ENCODE measurements around the gene ATP1B4. TPM values are rescaled to one million over a fixed set of nuclear protein-coding genes. Genes with fewer than 3 reads are reported as not detected.

The ATP1B4 gene
- total RNA-seq, 1 donor from 2014 or later, result 0.74 TPM

DNA sequence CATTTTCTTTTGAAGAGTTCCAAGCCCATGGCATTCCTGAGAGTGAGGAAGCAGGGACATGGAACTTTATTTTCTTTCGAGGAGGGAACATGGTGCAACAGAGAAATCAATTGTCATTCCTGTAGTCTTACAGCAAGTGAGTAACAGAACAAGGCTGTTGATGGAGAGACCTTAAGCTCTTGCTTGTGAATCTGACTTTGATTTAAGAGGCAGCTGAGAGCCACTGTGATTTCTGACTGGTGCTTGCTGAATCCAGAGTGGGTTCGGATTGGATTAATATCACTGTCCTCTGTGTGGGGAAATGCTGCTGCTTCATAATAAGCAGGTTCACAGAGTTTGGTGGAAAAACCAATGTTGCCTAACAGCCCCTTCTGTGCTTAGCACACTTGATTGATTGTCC, 4.7 kb upstream of the ATP1B4 start:
- no peak overlapping the region for H3K27ac ChIP-seq
- intact Hi-C loops (cut with DNase I), result no loop called here
- no peak for TF ChIP-seq POLR2AphosphoS5 (IDR thresholded peaks at IDR 0.05; ENCODE audit: insufficient read depth in 1 of 2, low read depth in 1 of 2)
- TF ChIP-seq POLR2A (IDR thresholded peaks at IDR 0.05), result no peak
- TF ChIP-seq, protein P1, sequence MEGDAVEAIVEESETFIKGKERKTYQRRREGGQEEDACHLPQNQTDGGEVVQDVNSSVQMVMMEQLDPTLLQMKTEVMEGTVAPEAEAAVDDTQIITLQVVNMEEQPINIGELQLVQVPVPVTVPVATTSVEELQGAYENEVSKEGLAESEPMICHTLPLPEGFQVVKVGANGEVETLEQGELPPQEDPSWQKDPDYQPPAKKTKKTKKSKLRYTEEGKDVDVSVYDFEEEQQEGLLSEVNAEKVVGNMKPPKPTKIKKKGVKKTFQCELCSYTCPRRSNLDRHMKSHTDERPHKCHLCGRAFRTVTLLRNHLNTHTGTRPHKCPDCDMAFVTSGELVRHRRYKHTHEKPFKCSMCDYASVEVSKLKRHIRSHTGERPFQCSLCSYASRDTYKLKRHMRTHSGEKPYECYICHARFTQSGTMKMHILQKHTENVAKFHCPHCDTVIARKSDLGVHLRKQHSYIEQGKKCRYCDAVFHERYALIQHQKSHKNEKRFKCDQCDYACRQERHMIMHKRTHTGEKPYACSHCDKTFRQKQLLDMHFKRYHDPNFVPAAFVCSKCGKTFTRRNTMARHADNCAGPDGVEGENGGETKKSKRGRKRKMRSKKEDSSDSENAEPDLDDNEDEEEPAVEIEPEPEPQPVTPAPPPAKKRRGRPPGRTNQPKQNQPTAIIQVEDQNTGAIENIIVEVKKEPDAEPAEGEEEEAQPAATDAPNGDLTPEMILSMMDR (IDR thresholded peaks at IDR 0.05), result no peak
- no peaks in the 10 kb centered on the region for H3K4me1 ChIP-seq
- no peaks in the 10 kb centered on the region for H3K36me3 ChIP-seq
- no peak for DNase-seq (ENCODE audit: extremely low spot score in 2 of 2)
- H3K9me3 ChIP-seq, result no peaks in the 10 kb centered on the region
- H3K27me3 ChIP-seq, result no peaks in the 10 kb centered on the region
- no peak overlapping the region for H3K4me3 ChIP-seq

DNA sequence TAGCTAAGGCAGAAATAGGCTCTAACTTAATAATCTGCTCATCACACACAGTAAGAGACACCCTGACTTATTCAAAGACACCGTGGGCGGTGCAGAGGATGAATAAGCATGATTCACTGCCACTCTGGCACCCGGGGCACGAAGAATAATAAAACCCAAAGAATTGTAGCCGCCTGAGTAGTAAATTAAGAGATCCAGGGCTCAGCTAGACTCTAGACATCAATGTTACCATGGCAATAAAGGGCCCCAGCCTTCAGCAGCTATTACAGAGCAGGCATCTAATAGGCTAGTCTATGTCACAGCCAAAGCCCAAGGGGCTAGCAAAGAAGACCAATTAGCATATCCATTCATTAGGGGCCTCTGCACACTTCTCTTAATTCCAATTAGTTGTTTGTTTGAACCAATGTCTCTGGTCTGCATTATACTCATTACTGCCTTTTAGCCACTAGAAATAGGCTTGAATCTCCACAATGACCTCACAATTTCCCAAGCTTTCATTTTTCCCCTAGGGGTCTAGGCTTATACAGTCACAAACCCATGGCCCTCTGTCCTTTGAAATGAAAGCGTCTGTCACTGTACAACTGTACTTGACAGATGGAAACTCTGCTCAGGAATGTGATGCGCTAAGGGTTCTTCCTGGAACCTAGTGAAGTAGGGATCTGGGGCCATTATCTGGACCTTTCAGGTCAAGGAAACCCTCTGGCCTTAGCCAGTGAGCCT, 3.0 kb upstream of the ATP1B4 start:
- H3K9me3 ChIP-seq, result no peaks in the 10 kb centered on the region
- H3K4me3 ChIP-seq, result no peak overlapping the region
- no peak for DNase-seq (ENCODE audit: extremely low spot score in 2 of 2)
- TF ChIP-seq POLR2AphosphoS5 (IDR thresholded peaks at IDR 0.05; ENCODE audit: insufficient read depth in 1 of 2, low read depth in 1 of 2) (no peak), POLR2A (IDR thresholded peaks at IDR 0.05) (no peak)
- TF ChIP-seq, protein P1 (IDR thresholded peaks at IDR 0.05), result no peak
- H3K27me3 ChIP-seq, result no peaks in the 10 kb centered on the region
- H3K4me1 ChIP-seq, result no peaks in the 10 kb centered on the region
- H3K27ac ChIP-seq, result no peak overlapping the region
- no peaks in the 10 kb centered on the region for H3K36me3 ChIP-seq
- intact Hi-C loops (cut with DNase I), result no loop called here

- DNase-seq (ENCODE audit: extremely low spot score in 2 of 2), result no peak
- H3K36me3 ChIP-seq, result no peaks in the 10 kb centered on the region
- intact Hi-C loops (cut with DNase I), result no loop called here
- H3K27ac ChIP-seq, result no peak overlapping the region
- H3K4me1 ChIP-seq, result no peaks in the 10 kb centered on the region
- no peaks in the 10 kb centered on the region for H3K27me3 ChIP-seq
- H3K9me3 ChIP-seq, result no peaks in the 10 kb centered on the region
- no peak overlapping the region for H3K4me3 ChIP-seq
- no peak for TF ChIP-seq POLR2A (IDR thresholded peaks at IDR 0.05)
- TF ChIP-seq, protein P1 (IDR thresholded peaks at IDR 0.05), result no peak
- no peak for TF ChIP-seq POLR2AphosphoS5 (IDR thresholded peaks at IDR 0.05; ENCODE audit: insufficient read depth in 1 of 2, low read depth in 1 of 2)
Measured at GRCh38 chrX:120365320-120365719, 3.4 kb downstream of the ATP1B4 start.

DNA sequence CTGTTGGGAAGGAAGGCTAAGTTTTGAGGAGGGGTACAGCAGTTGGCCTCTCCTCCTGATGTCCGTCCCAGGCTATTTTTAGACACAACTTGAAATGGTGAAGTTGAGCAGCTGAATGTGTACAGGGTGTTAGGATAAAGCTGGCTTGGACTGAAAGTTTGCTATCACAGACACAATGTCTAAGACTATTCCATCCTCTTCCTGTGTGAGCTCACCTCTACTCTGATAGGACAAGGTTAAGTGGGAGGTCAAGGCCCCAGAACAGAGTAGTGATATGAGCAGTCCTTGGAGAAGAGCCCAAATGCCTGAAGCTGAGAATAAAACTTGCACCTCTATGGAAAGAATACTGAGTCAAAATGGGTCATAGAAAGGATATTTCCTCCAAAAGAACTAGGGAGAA, 4.1 kb downstream of the ATP1B4 start:
- H3K27ac ChIP-seq, result no peak overlapping the region
- no peaks in the 10 kb centered on the region for H3K9me3 ChIP-seq
- H3K36me3 ChIP-seq, result no peaks in the 10 kb centered on the region
- H3K4me1 ChIP-seq, result no peaks in the 10 kb centered on the region
- TF ChIP-seq POLR2AphosphoS5 (IDR thresholded peaks at IDR 0.05; ENCODE audit: insufficient read depth in 1 of 2, low read depth in 1 of 2), result no peak
- no peak for TF ChIP-seq POLR2A (IDR thresholded peaks at IDR 0.05)
- TF ChIP-seq, protein P1 (IDR thresholded peaks at IDR 0.05), result no peak
- no peak for DNase-seq (ENCODE audit: extremely low spot score in 2 of 2)
- no peak overlapping the region for H3K4me3 ChIP-seq
- intact Hi-C loops (cut with DNase I), result no loop called here
- no peaks in the 10 kb centered on the region for H3K27me3 ChIP-seq

GRCh38 chrX:120366794-120367193, 4.9 kb downstream of the ATP1B4 start:
- H3K27ac ChIP-seq, result no peak overlapping the region
- no peaks in the 10 kb centered on the region for H3K4me1 ChIP-seq
- no peaks in the 10 kb centered on the region for H3K9me3 ChIP-seq
- TF ChIP-seq POLR2A (IDR thresholded peaks at IDR 0.05) (no peak), POLR2AphosphoS5 (IDR thresholded peaks at IDR 0.05; ENCODE audit: insufficient read depth in 1 of 2, low read depth in 1 of 2) (no peak)
- TF ChIP-seq, protein P1 (IDR thresholded peaks at IDR 0.05), result no peak
- H3K36me3 ChIP-seq, result no peaks in the 10 kb centered on the region
- DNase-seq (ENCODE audit: extremely low spot score in 2 of 2), result no peak
- H3K4me3 ChIP-seq, result no peak overlapping the region
- intact Hi-C loops (cut with DNase I), result no loop called here
- H3K27me3 ChIP-seq, result no peaks in the 10 kb centered on the region
